ENCODE results near the gene ENPP1.
"Not testable (repeated sequence)": the region's sequence is repeated elsewhere in the genome, so short reads cannot be mapped to it uniquely, and the experiment has no call there.

Gene ENPP1

DNA sequence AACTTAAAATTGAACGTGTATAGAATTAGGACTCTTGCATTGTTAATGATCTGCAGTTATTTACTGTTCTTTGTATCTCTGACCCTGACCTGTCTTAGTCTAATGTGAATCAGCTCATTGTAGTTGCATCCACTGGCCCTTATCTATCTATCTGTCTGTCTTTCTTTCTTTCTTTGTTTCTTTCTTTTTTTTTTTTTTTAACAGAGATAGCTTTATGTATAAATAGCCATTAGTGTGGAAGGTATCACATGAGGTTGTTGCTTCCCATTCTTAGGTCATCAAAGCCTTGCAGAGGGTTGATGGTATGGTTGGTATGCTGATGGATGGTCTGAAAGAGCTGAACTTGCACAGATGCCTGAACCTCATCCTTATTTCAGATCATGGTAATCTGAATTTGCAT, 59.9 kb downstream of the ENPP1 start:
- DNase-seq (ENCODE audit: extremely low read depth in 1 of 2, low read depth in 1 of 2): no peak

GRCh38 chr6:131868836-131869235, 61.0 kb downstream of the ENPP1 start:
- DNase-seq (ENCODE audit: extremely low read depth in 1 of 2, low read depth in 1 of 2): no peak

DNA sequence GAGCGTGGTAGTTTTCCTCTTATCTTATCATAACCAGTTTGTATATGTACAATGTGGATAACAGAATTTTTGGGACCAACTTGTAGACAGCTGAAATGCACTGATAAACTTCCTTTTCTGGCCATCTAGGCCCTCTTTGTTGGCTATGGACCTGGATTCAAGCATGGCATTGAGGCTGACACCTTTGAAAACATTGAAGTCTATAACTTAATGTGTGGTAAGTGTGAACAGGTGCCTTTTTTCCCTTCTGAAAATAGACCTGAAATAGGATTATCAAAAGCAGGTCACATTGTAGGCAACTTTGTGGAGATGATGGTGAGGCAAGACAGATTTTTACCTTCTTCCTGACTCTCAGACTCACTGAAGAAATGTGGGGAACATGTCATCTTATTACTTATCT, 67.8 kb downstream of the ENPP1 start:
- no peak for DNase-seq (ENCODE audit: extremely low read depth in 1 of 2, low read depth in 1 of 2)

- DNase-seq (ENCODE audit: extremely low read depth in 1 of 2, low read depth in 1 of 2): no peak
Observed at GRCh38 chr6:131876545-131876944, 68.7 kb downstream of the ENPP1 start.

- no peak for DNase-seq (ENCODE audit: extremely low read depth in 1 of 2, low read depth in 1 of 2)
Observed at GRCh38 chr6:131877999-131878789, 70.4 kb downstream of the ENPP1 start.

GRCh38 chr6:131883016-131883415, 75.2 kb downstream of the ENPP1 start:
- no peak for DNase-seq (ENCODE audit: extremely low read depth in 1 of 2, low read depth in 1 of 2)

DNA sequence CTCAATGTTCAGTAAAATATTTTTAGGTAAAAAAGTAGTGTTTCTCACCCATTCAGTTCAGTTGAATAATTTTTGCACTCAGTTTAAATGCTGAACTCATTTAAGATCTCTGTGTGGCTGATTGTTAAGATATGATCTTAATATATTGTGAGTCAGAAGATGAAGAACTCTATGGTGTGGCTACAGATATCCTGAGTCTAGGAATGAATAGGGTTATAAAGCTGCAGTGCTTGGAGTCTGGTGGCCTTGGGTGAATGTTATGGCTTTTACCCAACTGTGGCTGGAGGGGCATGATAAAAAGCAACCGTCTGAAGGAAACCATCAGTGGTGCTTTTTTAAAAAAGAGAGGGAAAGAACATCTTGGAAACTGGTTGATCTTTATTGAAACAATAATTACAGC, 77.4 kb downstream of the ENPP1 start:
- DNase-seq (ENCODE audit: extremely low read depth in 1 of 2, low read depth in 1 of 2): no peak

GRCh38 chr6:131886517-131886916, 78.7 kb downstream of the ENPP1 start:
- no peak for DNase-seq (ENCODE audit: extremely low read depth in 1 of 2, low read depth in 1 of 2)

- no peak for DNase-seq (ENCODE audit: extremely low read depth in 1 of 2, low read depth in 1 of 2)
Observed at GRCh38 chr6:131890091-131890490, 82.3 kb downstream of the ENPP1 start.

GRCh38 chr6:131893198-131893597, 85.4 kb downstream of the ENPP1 start:
- DNase-seq (ENCODE audit: extremely low read depth in 1 of 2, low read depth in 1 of 2): no peak

GRCh38 chr6:131894493-131895424, 86.9 kb downstream of the ENPP1 start:
- no peak for DNase-seq (ENCODE audit: extremely low read depth in 1 of 2, low read depth in 1 of 2)

DNA sequence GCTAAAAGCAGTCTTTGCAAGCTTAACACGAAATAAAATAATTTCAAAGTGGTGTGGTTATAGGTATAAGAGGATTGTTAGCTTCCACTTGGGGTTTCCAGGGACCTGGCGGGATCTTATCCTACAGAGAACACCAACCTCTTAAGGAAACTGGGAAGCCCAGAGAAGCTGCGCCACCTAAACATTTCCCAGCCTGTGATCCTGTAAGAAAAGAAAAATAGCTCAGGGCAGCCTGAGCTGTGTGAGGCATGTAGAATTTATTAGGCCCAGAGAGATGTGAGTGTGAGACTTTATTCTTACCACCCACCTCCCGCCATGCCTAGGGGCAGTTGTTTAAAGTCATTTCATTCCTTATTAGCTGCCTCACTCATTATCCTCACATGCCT, 89.2 kb downstream of the ENPP1 start:
- no peak for DNase-seq (ENCODE audit: extremely low read depth in 1 of 2, low read depth in 1 of 2)

DNA sequence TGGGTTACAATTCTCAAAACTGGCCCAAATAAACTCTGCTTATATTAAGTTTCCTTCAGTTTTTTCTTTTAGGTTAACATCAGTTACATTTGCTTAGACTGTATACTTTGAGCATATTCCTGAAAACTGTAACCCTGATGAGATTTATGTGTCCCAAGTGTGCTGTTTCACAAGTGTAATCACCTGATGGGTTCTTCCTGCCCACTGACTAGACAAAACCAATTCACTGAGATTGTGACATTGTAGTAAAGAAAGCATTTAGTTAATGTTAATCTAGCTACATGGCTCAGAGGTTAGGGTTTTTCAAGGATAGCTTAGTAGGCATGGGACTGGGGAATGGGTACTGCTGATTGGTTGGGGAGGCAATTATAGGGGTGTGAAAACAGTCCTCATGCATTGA, 89.8 kb downstream of the ENPP1 start:
- DNase-seq (ENCODE audit: extremely low read depth in 1 of 2, low read depth in 1 of 2): no peak

- DNase-seq (ENCODE audit: extremely low read depth in 1 of 2, low read depth in 1 of 2): no peak
Observed at GRCh38 chr6:131898718-131899117, 90.9 kb downstream of the ENPP1 start.

DNA sequence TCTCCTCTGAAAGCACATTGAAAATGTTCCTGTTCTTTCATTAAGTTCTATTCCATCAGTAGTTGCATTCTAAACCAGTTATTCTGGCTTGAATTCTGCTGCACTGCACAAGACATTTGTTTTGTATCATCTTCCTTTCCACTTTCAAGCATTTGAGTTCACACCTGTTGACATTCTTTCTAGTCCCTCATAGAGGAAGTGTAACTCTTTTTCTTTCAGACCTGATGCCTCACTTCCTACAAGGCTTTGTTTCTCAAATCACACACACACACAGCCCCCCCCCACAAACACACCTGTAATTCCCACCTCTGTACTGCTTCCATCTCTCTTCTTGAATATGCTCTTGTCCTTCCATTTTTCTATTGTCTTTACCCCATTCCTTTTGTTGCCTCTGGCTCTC, 92.4 kb downstream of the ENPP1 start:
- DNase-seq (ENCODE audit: extremely low read depth in 1 of 2, low read depth in 1 of 2): no peak

- not testable (repeated sequence) for DNase-seq (ENCODE audit: extremely low read depth in 1 of 2, low read depth in 1 of 2)
Observed at GRCh38 chr6:131901326-131901873, 93.6 kb downstream of the ENPP1 start.

DNA sequence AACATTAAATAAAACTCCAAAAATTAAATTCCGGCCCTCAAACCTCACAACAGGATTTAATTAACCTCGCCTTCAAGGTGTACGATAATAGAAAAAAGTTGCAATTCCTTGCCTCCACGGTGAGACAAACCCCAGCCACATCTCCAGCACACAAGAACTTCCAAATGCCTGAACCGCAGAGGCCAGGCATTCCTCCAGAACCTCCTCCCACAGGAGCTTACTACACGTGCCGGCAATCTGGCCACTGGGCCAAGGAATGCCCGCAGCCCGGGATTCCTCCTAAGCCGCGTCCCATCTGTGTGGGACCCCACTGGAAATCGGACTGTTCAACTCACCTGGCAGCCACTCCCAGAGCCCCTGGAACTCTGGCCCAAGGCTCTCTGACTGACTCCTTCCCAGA, 95.9 kb downstream of the ENPP1 start:
- not testable (repeated sequence) for DNase-seq (ENCODE audit: extremely low read depth in 1 of 2, low read depth in 1 of 2)

- not testable (repeated sequence) for DNase-seq (ENCODE audit: extremely low read depth in 1 of 2, low read depth in 1 of 2)
Observed at GRCh38 chr6:131908787-131909186, 101.0 kb downstream of the ENPP1 start.

DNA sequence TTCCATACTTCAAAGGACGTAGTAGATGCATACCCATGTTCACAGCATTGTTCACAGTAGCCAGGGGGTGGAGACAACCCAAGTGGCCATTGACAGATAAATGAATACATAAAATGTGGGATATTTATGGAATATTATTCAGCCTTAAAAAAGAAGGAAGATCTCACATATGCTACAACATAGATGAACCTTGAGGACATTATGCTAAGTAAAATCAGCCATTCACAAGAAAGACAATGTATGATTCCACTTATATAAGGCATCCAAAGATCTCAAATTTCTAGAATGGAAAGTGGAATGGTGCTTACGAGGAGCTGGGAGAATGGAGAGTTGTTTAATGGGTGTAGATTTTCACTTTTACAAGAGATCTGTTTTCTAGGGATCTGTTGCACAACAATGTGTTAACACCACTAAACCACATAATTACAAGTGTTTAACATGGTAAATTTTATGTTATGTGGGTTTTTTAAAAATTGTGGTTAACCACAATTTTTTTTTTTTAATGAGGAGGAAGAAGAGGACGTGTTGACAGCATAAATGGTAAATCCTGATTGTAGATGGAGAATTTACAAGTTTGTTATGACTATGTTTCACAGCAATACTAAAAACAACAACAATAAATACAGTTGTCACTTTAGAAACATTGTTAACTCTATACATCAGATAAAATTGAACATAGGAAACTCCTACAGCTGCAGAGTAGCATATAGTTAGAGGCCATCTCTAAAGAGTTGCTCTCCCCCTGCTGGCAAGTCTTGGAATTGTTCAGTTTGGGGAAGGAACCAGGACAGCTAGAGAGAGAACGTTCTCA, 101.8 kb downstream of the ENPP1 start:
- peak; percentile 21 to 54 for DNase-seq (ENCODE audit: extremely low read depth in 1 of 2, low read depth in 1 of 2)

GRCh38 chr6:131910219-131910589, 102.4 kb downstream of the ENPP1 start:
- DNase-seq (ENCODE audit: extremely low read depth in 1 of 2, low read depth in 1 of 2): no peak

GRCh38 chr6:131910956-131911355, 103.1 kb downstream of the ENPP1 start:
- no peak for DNase-seq (ENCODE audit: extremely low read depth in 1 of 2, low read depth in 1 of 2)
